Activated CD4-positive, alpha-beta T cell treated with anti-CD3 and anti-CD28 coated beads for 36 hours (primary cell): ENCODE results near the gene CABP7. TPM values are rescaled to one million over a fixed set of nuclear protein-coding genes. Genes with fewer than 3 reads are reported as not detected.

Experiments
- ATAC-seq: fragments of 200-7000 bp; cut with Tn5 transposase; one replicate; pipeline ENCODE4 v1.10.0; 2021; ENCODE audit warnings: mild to moderate bottlenecking, moderate library complexity
- CTCF ChIA-PET: fragments of 350-600 bp; sonication (Branson Sonifier 250); formaldehyde crosslinking; loops from one replicate; lab custom pipeline; 2021; ENCODE audit warnings: antibody characterized with exemption; lab: Charles Lee
- POLR2A ChIA-PET: fragments of 350-600 bp; sonication (Branson Sonifier 250); formaldehyde crosslinking; loops from one replicate; lab custom pipeline; 2021; ENCODE audit warnings: antibody characterized with exemption, inconsistent platforms; lab: Charles Lee
- DNase-seq: peaks from one replicate; pipeline ENCODE4 v3.0.0-alpha.2; 2020
- H3K27ac Mint-ChIP-seq: one replicate; pipeline ENCODE4 v1.8.0; 2021; ENCODE audit warnings: mixed read lengths
- H3K27me3 Mint-ChIP-seq: one replicate; pipeline ENCODE4 v1.8.0; 2021; ENCODE audit warnings: mixed read lengths
- H3K36me3 Mint-ChIP-seq: one replicate; pipeline ENCODE4 v1.8.0; 2021; ENCODE audit warnings: low read depth, mixed read lengths
- H3K4me1 Mint-ChIP-seq: one replicate; pipeline ENCODE4 v1.8.0; 2021; ENCODE audit warnings: mixed read lengths
- H3K4me3 Mint-ChIP-seq: one replicate; pipeline ENCODE4 v1.8.0; 2021; ENCODE audit warnings: mild to moderate bottlenecking, moderate library complexity, mixed read lengths
- H3K9me3 Mint-ChIP-seq: one replicate; pipeline ENCODE4 v1.8.0; 2021; ENCODE audit warnings: low read depth, mixed read lengths
- intact Hi-C, 2 experiments: fragments of 100-400 bp; cut with DNase I in 1 of 2; cut with micrococcal nuclease in 1 of 2; formaldehyde crosslinking; loops; one replicate each; pipeline versions ENCODE4 v1.14.2 to v1.15.1; 2022 to 2024; cut with DNase I, micrococcal nuclease
- total RNA-seq, 2 experiments: library from RNA; stranded (reverse); gene quantifications; one replicate each; pipeline ENCODE4 v1.2.3, GENCODE V29; 2021

The CABP7 gene
- not detected for total RNA-seq

- H3K9me3 Mint-ChIP-seq = no peaks in the 10 kb centered on the region
- H3K27ac Mint-ChIP-seq = no peak within 1 kb of the TSS
- H3K36me3 Mint-ChIP-seq = no peaks in the 10 kb centered on the region
- H3K27me3 Mint-ChIP-seq = peaks cover 30% of the 10 kb centered on the region
- no peaks in the 10 kb centered on the region for H3K4me1 Mint-ChIP-seq
- peak; percentile 23 for DNase-seq
- intact Hi-C loops = loop anchor here (10.0 kb wide), 2 partner anchors 285 to 365 kb away; partner anchors contain the start of gene HORMAD2 (in 1 of the 2)
- H3K4me3 Mint-ChIP-seq = no peak within 1 kb of the TSS
- ATAC-seq = peak; percentile 50
- ChIA-PET POLR2A (no interaction called here), CTCF (no interaction called here)
Observed at GRCh38 chr22:29719899-29720645, at the start of gene CABP7. TSS of gene CABP7 (plus strand) at chr22:29720003. CDS start at chr22:29720425, 422 bp downstream.

- ChIA-PET POLR2A (no interaction called here), CTCF (no interaction called here)
- DNase-seq = no peak
- ATAC-seq = no peak
- H3K36me3 Mint-ChIP-seq = peaks cover 25% of the 10 kb centered on the region
- intact Hi-C loops = no loop called here
- no peaks in the 10 kb centered on the region for H3K4me1 Mint-ChIP-seq
- no peak overlapping the region for H3K27ac Mint-ChIP-seq
- H3K27me3 Mint-ChIP-seq = no peaks in the 10 kb centered on the region
- H3K4me3 Mint-ChIP-seq = no peak overlapping the region
- H3K9me3 Mint-ChIP-seq = no peaks in the 10 kb centered on the region
Observed at GRCh38 chr22:29670626-29671025, 49.2 kb upstream of the CABP7 start.

GRCh38 chr22:29673361-29674066 lies 46.3 kb upstream of the CABP7 start:
- Mint-ChIP-seq H3K27ac (no peak overlapping the region), H3K9me3 (no peaks in the 10 kb centered on the region), H3K27me3 (no peaks in the 10 kb centered on the region), H3K4me1 (no peaks in the 10 kb centered on the region), H3K4me3 (no peak overlapping the region), H3K36me3 (peaks cover 32% of the 10 kb centered on the region)
- ChIA-PET POLR2A (no interaction called here), CTCF (interaction anchor here (0.6 kb wide), 1 partner anchor 73 kb away, joined by 3 read pairs; no protein-coding TSS in a partner anchor)
- DNase-seq = no peak
- intact Hi-C loops = no loop called here
- no peak for ATAC-seq

- CTCF ChIA-PET = interaction anchor here (0.6 kb wide), 1 partner anchor 72 kb away, joined by 3 read pairs; no protein-coding TSS in a partner anchor
Observed at GRCh38 chr22:29674121-29674520, 45.7 kb upstream of the CABP7 start.

GRCh38 chr22:29679316-29679715 lies 40.5 kb upstream of the CABP7 start:
- Mint-ChIP-seq H3K9me3 (no peaks in the 10 kb centered on the region), H3K4me1 (no peaks in the 10 kb centered on the region), H3K27ac (no peak overlapping the region), H3K27me3 (no peaks in the 10 kb centered on the region), H3K36me3 (peaks cover 43% of the 10 kb centered on the region), H3K4me3 (no peak overlapping the region)
- ChIA-PET CTCF (interaction anchor here (0.6 to 1.3 kb wide), 4 partner anchors 10 to 51 kb away, joined by 3 to 6 read pairs (median 4); no protein-coding TSS in a partner anchor), POLR2A (no interaction called here)
- DNase-seq (no peak), ATAC-seq (no peak)
- intact Hi-C loops = no loop called here

More at GRCh38 chr22:29674121-29674520, 45.7 kb upstream of the CABP7 start:
- ATAC-seq (no peak), DNase-seq (no peak)
- Mint-ChIP-seq H3K4me1 (no peaks in the 10 kb centered on the region), H3K27me3 (no peaks in the 10 kb centered on the region), H3K27ac (no peak overlapping the region), H3K36me3 (peaks cover 29% of the 10 kb centered on the region), H3K4me3 (no peak overlapping the region), H3K9me3 (no peaks in the 10 kb centered on the region)
- POLR2A ChIA-PET = no interaction called here
- intact Hi-C loops = no loop called here

GRCh38 chr22:29683536-29683935 lies 36.3 kb upstream of the CABP7 start:
- Mint-ChIP-seq H3K9me3 (no peaks in the 10 kb centered on the region), H3K36me3 (peaks cover 22% of the 10 kb centered on the region), H3K4me1 (no peaks in the 10 kb centered on the region), H3K4me3 (no peak overlapping the region), H3K27me3 (no peaks in the 10 kb centered on the region), H3K27ac (no peak overlapping the region)
- no peak for ATAC-seq
- no peak for DNase-seq
- POLR2A ChIA-PET = no interaction called here
- CTCF ChIA-PET = interaction anchor here (1.4 kb wide), 1 partner anchor 322 kb away, joined by 3 read pairs; no protein-coding TSS in a partner anchor
- intact Hi-C loops = no loop called here

GRCh38 chr22:29684244-29684643 lies 35.6 kb upstream of the CABP7 start:
- ATAC-seq (no peak), DNase-seq (no peak)
- H3K4me3 Mint-ChIP-seq = no peak overlapping the region
- H3K9me3 Mint-ChIP-seq = no peaks in the 10 kb centered on the region
- no peaks in the 10 kb centered on the region for H3K27me3 Mint-ChIP-seq
- H3K27ac Mint-ChIP-seq = no peak overlapping the region
- ChIA-PET CTCF (interaction anchor here (0.8 to 1.4 kb wide), 3 partner anchors 50 to 368 kb away, joined by 3 to 4 read pairs (median 3); no protein-coding TSS in a partner anchor), POLR2A (no interaction called here)
- peaks cover 20% of the 10 kb centered on the region for H3K36me3 Mint-ChIP-seq
- H3K4me1 Mint-ChIP-seq = no peaks in the 10 kb centered on the region
- intact Hi-C loops = no loop called here

- H3K36me3 Mint-ChIP-seq = peaks cover 2% of the 10 kb centered on the region
- ChIA-PET POLR2A (no interaction called here), CTCF (interaction anchor here (0.7 to 2.3 kb wide), 10 partner anchors 11 to 399 kb away, joined by 3 to 11 read pairs (median 4); no protein-coding TSS in a partner anchor)
- no peak overlapping the region for H3K4me3 Mint-ChIP-seq
- no peak for DNase-seq
- H3K9me3 Mint-ChIP-seq = no peaks in the 10 kb centered on the region
- no peak overlapping the region for H3K27ac Mint-ChIP-seq
- intact Hi-C loops = loop anchor here in 1 of 2 experiments (2.0 kb wide), 1 partner anchor 399 kb away; no protein-coding TSS in a partner anchor
- H3K27me3 Mint-ChIP-seq = no peaks in the 10 kb centered on the region
- ATAC-seq = no peak
- H3K4me1 Mint-ChIP-seq = no peaks in the 10 kb centered on the region
Observed at GRCh38 chr22:29689206-29689879, 30.5 kb upstream of the CABP7 start.

GRCh38 chr22:29689880-29690213 lies 30.0 kb upstream of the CABP7 start:
- H3K4me1 Mint-ChIP-seq = no peaks in the 10 kb centered on the region
- intact Hi-C loops = loop anchor here in 1 of 2 experiments (1.0 to 2.0 kb wide), 2 partner anchors 315 to 399 kb away; no protein-coding TSS in a partner anchor

GRCh38 chr22:29690476-29690875 lies 29.3 kb upstream of the CABP7 start:
- no peaks in the 10 kb centered on the region for H3K9me3 Mint-ChIP-seq
- ATAC-seq = no peak
- peaks cover 2% of the 10 kb centered on the region for H3K36me3 Mint-ChIP-seq
- H3K27me3 Mint-ChIP-seq = no peaks in the 10 kb centered on the region
- CTCF ChIA-PET = interaction anchor here (0.7 to 2.3 kb wide), 7 partner anchors 12 to 398 kb away, joined by 3 to 11 read pairs (median 6); no protein-coding TSS in a partner anchor
- H3K27ac Mint-ChIP-seq = no peak overlapping the region
- intact Hi-C loops = loop anchor here in 1 of 2 experiments (1.0 kb wide), 1 partner anchor 315 kb away; no protein-coding TSS in a partner anchor
- no peak for DNase-seq
- no peak overlapping the region for H3K4me3 Mint-ChIP-seq
- POLR2A ChIA-PET = no interaction called here
- no peaks in the 10 kb centered on the region for H3K4me1 Mint-ChIP-seq

More at GRCh38 chr22:29689880-29690213, 30.0 kb upstream of the CABP7 start:
- Mint-ChIP-seq H3K9me3 (no peaks in the 10 kb centered on the region), H3K4me3 (no peak overlapping the region), H3K36me3 (peaks cover under 1% of the 10 kb centered on the region), H3K27me3 (no peaks in the 10 kb centered on the region), H3K27ac (no peak overlapping the region)
- peak; percentile 51 for ATAC-seq
- ChIA-PET POLR2A (no interaction called here), CTCF (interaction anchor here (0.7 to 2.3 kb wide), 10 partner anchors 11 to 399 kb away, joined by 3 to 11 read pairs (median 4); no protein-coding TSS in a partner anchor)
- peak; percentile 69 for DNase-seq
